GM21786 (cell line): ENCODE results near the gene KCNK10.

Experiments used
- ATAC-seq: cut with Tn5 transposase; IDR thresholded peaks from one replicate; pipeline ENCODE4 v1.9.1; 2021; ENCODE audit not compliant: unreplicated experiment

Gene KCNK10

DNA sequence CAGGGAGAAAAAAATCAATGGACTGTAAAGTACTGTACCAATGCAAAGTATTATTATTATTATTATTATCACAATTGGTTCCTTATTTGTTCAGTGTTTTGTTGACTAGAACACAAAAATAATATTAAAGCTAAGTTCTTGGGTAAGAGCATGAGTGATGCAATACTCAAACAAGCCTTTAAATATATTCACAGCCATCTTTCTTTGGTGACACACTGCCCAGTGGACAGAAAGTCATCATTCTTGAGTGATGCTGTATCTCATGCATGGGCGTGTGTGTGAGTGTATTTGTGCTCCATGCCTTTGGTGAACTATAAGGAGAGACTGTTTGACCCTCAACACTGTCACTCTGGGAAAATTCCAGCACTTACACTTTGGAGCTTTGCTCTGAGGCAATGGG is 93.6 kb downstream of the KCNK10 start:
- ATAC-seq: no peak

DNA sequence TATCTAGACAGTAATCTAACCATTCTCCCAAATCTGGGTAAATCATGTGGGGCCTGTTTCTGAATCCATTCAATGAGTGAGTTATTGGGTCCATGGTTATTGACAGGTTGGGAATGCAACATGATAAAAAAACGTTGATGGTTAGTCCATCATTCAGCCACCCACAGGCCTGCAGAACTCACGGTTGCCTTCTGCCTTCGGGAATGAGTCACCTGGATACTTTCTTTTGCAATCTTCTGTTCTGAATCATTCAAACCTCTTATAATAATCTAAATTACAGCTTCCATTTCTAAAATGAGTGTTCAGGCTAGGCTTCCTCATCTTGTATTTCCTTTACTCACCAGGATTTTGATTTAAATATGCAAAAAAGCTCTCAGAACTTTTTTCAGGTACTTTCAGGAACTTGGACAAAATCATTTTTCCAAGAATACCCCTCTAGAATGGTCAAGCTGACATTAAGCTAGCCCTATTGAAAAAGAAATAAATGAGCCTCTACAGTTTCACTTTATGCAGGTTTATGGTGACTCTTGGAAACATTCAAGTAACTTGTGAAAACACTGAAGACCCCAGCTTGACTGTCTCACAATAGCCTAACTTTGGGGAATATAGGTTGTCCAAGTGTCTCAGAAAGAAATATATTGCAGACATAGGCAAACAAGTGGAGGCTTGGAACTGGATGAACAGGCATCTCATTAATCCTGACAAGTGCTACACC is 94.4 kb downstream of the KCNK10 start:
- ATAC-seq: no peak

DNA sequence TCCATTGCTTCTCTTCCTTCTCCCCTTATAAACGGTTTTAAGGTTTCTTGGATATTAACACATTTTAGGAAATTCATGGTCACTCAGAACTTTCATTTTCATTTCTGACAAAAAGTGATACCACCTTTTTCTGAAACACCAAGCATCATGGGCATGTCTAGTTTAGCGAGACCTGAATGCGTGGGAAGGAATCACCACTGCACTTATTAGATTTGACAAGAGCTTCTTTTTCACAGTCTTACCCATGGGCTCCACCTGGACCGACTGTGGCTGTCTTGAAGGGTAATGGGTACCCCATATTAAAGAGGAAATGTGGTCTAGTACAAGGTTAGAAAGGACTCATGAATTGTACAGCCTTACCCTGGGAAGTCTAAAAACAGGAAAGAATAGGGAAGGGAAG is 95.4 kb downstream of the KCNK10 start:
- ATAC-seq: peak; percentile 45

DNA sequence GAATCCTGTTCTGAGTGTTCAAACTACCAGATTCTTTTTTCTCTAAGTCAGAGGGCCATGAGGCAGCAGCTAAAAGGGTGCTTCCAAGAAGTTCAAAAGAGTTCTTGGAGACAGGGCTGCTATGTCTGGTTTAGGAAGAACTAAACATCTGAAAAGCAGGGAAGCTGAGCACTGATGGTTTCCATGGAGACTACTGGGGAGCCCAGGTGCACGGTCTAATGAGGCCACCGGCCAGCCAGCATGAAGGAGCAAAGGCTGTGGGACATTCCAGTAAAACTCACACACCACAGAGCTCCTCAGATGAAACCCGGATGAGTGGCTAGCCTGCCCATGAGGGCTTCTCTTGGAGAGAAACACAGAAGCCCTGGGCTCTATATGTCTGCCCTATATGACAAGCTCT is 97.3 kb downstream of the KCNK10 start:
- ATAC-seq: no peak

DNA sequence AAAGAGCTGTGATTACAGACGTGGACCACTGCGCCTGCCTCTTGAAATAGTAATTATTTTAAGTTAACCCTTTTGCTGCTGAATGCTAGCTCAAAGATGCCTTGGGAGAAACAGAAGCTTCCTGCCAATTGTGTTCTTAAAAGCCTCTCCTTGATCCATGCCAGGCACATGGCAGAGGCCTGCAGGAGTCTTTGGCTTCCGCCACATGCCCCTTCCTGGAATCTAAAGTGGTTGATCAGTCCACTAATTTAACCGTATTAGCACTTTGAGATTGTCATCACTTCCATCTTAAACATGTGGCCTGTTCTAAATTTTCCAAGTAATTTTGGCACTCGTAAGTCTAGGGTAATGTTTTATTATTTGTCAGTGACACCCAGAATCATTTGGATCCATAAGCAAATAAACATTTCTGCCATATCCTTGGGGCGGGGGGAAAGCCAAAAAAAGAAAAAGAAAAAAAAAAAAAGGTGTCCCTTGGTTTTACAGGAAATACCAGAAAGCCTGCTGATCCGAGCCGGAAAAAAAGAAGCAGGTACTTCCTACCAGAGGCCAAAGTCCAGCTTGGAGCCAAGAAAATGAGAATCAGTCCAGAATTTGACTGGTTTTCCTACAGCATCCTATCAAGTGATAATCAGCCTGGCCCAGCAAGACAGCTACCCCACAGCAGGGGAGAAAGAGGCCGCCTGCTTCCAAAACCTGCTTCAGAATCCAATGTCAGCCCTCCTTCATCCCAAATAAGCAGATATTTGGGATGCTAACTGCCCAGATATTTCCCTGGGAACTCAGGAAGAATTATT is 104.8 kb downstream of the KCNK10 start:
- ATAC-seq: no peak

DNA sequence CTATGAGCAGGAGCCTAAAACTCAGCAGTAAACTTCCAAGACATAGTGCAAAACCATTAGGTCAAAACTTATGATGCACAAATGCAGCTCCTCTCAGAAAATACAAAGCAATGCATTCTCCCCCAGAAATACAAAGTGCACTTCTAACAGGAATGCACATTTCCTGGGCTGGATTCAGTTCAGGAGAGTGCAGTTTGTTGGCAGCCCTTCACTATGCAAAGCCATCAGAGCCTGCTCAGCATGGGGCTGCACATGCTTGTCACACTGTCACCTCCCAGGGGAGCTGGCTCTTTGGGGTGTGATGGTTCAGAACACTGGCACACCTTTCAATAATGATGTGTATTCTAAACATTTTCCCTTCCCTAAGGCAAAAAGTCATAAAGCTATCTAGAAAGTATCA is 110.4 kb downstream of the KCNK10 start:
- ATAC-seq: no peak

GRCh38 chr14:88210426-88210825 is 112.6 kb downstream of the KCNK10 start:
- no peak for ATAC-seq

DNA sequence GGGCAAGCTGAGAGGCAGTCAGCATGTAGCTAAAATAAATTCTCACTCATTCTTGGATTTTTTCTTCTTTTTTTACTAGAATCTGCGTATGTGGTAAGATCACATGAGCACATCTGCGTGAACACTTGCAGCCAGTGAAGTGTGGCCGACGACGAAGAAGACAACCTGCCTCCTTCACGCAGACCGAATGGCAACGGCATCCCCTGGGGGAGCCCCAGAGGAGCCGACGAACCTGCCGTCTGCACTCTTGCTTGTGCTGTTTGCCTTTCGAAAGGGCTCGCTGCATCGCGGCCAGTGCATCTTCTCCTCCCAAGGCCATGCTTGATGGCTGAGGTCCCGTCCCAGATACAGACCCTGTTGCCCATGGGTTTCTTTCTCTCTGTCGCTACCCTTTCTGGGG is 113.8 kb downstream of the KCNK10 start:
- ATAC-seq: peak; percentile 59

DNA sequence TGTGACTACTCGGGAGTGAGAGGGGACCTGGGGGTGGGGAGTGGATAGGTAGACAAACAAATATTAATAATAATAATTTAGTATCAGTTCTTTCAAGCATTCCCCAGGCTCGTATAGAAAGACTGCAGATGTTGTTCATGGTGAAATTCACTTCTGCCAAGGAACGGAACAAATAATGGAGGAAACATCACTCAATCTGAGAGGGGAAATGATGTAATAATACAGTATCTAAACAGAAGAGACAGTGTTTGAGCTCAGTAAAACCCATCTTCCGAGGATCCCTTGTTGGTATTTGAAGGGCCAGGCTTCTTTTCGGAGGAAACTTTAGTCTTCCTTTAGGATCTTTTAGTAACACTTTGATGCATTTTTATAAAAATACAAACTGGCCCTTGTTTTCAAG is 114.2 kb downstream of the KCNK10 start:
- ATAC-seq: peak; percentile 34

- ATAC-seq: no peak
Observed at GRCh38 chr14:88204221-88204620, 118.8 kb downstream of the KCNK10 start.

GRCh38 chr14:88203291-88203690 is 119.8 kb downstream of the KCNK10 start:
- no peak for ATAC-seq

DNA sequence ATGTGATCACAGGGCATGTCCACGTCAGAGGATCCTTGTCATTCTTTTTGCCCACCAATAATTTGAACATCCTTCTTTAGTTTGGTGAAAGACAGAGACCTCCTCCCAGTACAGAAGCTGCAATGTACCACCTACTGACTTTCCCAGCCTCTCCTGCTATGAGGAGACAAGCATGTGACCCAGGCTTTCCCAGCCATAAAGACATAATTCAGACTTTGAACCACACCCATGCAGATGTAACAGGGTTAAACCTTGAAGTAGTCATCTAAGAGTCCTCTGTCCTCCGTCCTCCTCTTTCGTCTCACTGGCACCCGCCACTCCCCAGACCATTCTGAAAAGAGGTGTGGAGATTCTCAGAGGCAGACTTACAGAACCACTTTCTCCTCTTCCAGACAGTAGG is 120.8 kb downstream of the KCNK10 start:
- no peak for ATAC-seq

DNA sequence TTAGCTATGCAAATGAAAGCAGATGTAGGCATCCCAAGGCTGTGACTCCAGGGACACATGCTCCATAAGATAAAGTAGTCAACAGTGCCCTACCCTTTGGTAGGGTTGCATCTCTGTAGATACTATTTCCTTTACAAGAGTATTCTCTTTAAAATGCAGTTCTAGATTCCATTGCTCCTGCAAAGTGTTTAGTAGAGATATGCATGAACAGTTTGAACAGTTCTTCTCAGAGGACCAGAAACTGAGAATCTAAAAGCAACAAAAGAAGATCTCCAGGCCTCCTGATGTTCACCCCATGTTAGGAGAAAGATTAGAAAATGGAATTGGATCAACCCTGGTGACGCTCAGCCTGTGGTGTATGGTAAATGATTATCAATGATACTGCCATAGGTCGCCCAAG is 121.2 kb downstream of the KCNK10 start:
- no peak for ATAC-seq

DNA sequence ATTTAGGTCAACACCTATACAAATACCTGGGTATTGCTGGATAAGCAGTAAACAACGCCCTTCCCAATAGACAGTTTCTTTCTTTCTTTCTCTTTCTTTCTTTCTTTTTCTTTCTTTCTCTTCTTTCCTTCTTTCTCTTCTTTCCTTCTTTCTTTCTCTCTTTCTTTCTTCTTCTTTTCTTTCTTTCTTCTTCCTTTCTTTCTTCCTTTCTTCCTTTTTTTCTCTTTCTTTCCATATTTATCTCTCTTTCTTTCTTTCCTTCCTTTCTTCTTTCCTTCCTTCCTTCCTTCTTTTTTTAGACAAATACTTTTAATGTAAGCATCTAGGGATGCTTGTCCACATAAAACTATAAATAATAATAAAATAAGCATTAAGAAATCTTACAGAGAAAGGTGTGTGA is 123.2 kb downstream of the KCNK10 start:
- ATAC-seq: no peak

- no peak for ATAC-seq
Observed at GRCh38 chr14:88198446-88198845, 124.6 kb downstream of the KCNK10 start.

DNA sequence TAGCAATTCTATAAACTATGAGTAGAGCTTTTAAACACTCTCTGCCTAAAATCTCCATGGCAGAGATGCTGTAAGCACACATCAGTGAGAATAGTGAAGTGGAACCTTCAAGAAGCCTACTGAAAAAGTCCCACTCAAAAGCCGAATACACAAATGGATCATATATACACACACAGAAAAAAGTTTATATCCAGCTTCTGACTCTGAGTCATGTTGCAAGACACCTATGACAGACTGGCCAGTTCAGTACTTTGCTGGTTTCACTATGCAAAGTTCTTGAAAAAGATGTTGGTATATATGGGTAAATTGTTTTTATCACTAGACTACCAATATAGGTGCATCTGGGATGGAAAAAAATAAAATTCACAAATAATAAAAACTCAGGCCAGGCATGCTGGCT is 126.1 kb downstream of the KCNK10 start:
- peak; percentile 69 for ATAC-seq

- no peak for ATAC-seq
Observed at GRCh38 chr14:88196116-88196890, 126.8 kb downstream of the KCNK10 start.

- ATAC-seq: no peak
Observed at GRCh38 chr14:88195676-88196075, 127.4 kb downstream of the KCNK10 start.

- no peak for ATAC-seq
Observed at GRCh38 chr14:88194531-88194930, 128.5 kb downstream of the KCNK10 start.

GRCh38 chr14:88191605-88192004 is 131.5 kb downstream of the KCNK10 start:
- ATAC-seq: no peak

- peak; percentile 82 for ATAC-seq
Observed at GRCh38 chr14:88189417-88190191, 133.5 kb downstream of the KCNK10 start.
